DOHH2 (cell line): ENCODE measurements around the gene ZNF384.

Experiments used
- H3F3A ChIP-seq: fragments of 200-600 bp; sonication (generic), shearing (Covaris generic); 2 replicates; pipeline ENCODE4 v1.6.0; 2016; ENCODE audit warnings: antibody characterized with exemption, mild to moderate bottlenecking; ENCODE audit not compliant: control insufficient read depth, insufficient read depth
- H3K27ac ChIP-seq: fragments of 200-600 bp; sonication (generic); 2 replicates; pipeline ENCODE4 v1.5.1; 2014; ENCODE audit warnings: low read depth, mild to moderate bottlenecking, low read length, moderate library complexity
- H3K27me3 ChIP-seq: fragments of 200-600 bp; sonication (generic); 2 replicates; pipeline ENCODE4 v1.6.1; 2014; ENCODE audit warnings: mild to moderate bottlenecking, low read length, mixed read lengths; ENCODE audit not compliant: control insufficient read depth
- H3K36me3 ChIP-seq: fragments of 200-600 bp; sonication (generic); 2 replicates; pipeline ENCODE4 v1.6.1; 2014; ENCODE audit warnings: mild to moderate bottlenecking, low read length, moderate library complexity, mixed read lengths; ENCODE audit not compliant: control insufficient read depth
- H3K4me1 ChIP-seq: fragments of 200-600 bp; sonication (generic); 2 replicates; pipeline ENCODE4 v1.6.1; 2014; ENCODE audit warnings: mild to moderate bottlenecking, low read length, mixed read lengths; ENCODE audit not compliant: control insufficient read depth
- H3K4me2 ChIP-seq: fragments of 200-600 bp; sonication (generic); 2 replicates; pipeline ENCODE4 v1.6.0; 2014; ENCODE audit warnings: mild to moderate bottlenecking, low read length, moderate library complexity
- H3K4me3 ChIP-seq: fragments of 200-600 bp; sonication (generic); 2 replicates; pipeline ENCODE4 v1.5.1; 2014; ENCODE audit warnings: mild to moderate bottlenecking, low read length, mixed read lengths
- H3K79me2 ChIP-seq: fragments of 200-600 bp; sonication (generic); 2 replicates; pipeline ENCODE4 v1.6.1; 2014; ENCODE audit warnings: mild to moderate bottlenecking, low read length, mixed read lengths; ENCODE audit not compliant: control insufficient read depth
- H3K9me2 ChIP-seq: fragments of 200-600 bp; sonication (generic); replicated peaks from 2 replicates; pipeline ENCODE4 v1.6.1; 2014; ENCODE audit warnings: mild to moderate bottlenecking, low read length, mixed read lengths; ENCODE audit not compliant: control insufficient read depth
- H3K9me3 ChIP-seq: fragments of 200-600 bp; sonication (generic); 2 replicates; pipeline ENCODE4 v1.6.1; 2014; ENCODE audit warnings: antibody characterized with exemption, low read length, mixed read lengths; ENCODE audit not compliant: control insufficient read depth, insufficient read depth
- H4K20me1 ChIP-seq: fragments of 200-600 bp; sonication (generic); 2 replicates; pipeline ENCODE4 v1.6.0; 2014; ENCODE audit warnings: low read depth, mild to moderate bottlenecking, antibody characterized with exemption, low read length, moderate library complexity; ENCODE audit not compliant: control insufficient read depth, insufficient read depth
- CTCF ChIP-seq: fragments of 200-600 bp; sonication (generic); IDR thresholded peaks from one replicate; pipeline ENCODE4 v1.5.1; 2014; ENCODE audit warnings: antibody characterized with exemption, mild to moderate bottlenecking, low read depth, low read length; ENCODE audit not compliant: poor library complexity, severe bottlenecking
- EZH2phosphoT487 ChIP-seq: fragments of 200-600 bp; sonication (generic); IDR thresholded peaks from 2 replicates; pipeline ENCODE4 v1.6.1; 2017; ENCODE audit warnings: borderline replicate concordance, mild to moderate bottlenecking, antibody characterized with exemption, low read length, moderate library complexity, mixed read lengths

The ZNF384 gene

GRCh38 chr12:6676962-6677361 is 12.2 kb downstream of the ZNF384 start:
- Histone ChIP-seq H3K27me3 (no peaks in the 10 kb centered on the region), H3K36me3 (peaks cover 93% of the 10 kb centered on the region), H3K79me2 (peaks cover 44% of the 10 kb centered on the region), H3K4me3 (no peak overlapping the region), H3K27ac (no peak overlapping the region), H3K9me3 (no peaks in the 10 kb centered on the region), H3K4me2 (no peak overlapping the region), H3K4me1 (peaks cover 17% of the 10 kb centered on the region), H3K9me2 (no peaks in the 10 kb centered on the region), H3F3A (no peaks in the 10 kb centered on the region), H4K20me1 (no peaks in the 10 kb centered on the region)
- no peak for TF ChIP-seq CTCF
- no peak for TF ChIP-seq EZH2phosphoT487

- no peaks in the 10 kb centered on the region for H4K20me1 ChIP-seq
- H3K4me3 ChIP-seq: no peak overlapping the region
- H3K9me3 ChIP-seq: no peaks in the 10 kb centered on the region
- no peaks in the 10 kb centered on the region for H3K27me3 ChIP-seq
- H3K4me2 ChIP-seq: no peak overlapping the region
- H3K4me1 ChIP-seq: peaks cover under 1% of the 10 kb centered on the region; the same call in 1 of the 2 replicates
- H3K27ac ChIP-seq: no peak overlapping the region
- peaks cover 100% of the 10 kb centered on the region for H3K36me3 ChIP-seq
- peaks cover 4% of the 10 kb centered on the region for H3F3A ChIP-seq
- no peak for TF ChIP-seq CTCF
- no peak for TF ChIP-seq EZH2phosphoT487
- peaks cover 10% of the 10 kb centered on the region for H3K79me2 ChIP-seq
- no peaks in the 10 kb centered on the region for H3K9me2 ChIP-seq
Observed at GRCh38 chr12:6672143-6672542, 17.0 kb downstream of the ZNF384 start.

- Histone ChIP-seq H3K9me3 (no peaks in the 10 kb centered on the region), H3K36me3 (peaks cover 65% of the 10 kb centered on the region), H3K4me1 (peaks cover 10% of the 10 kb centered on the region), H3K4me3 (no peak overlapping the region), H3F3A (peaks cover 19% of the 10 kb centered on the region), H3K79me2 (peaks cover 2% of the 10 kb centered on the region), H3K27ac (no peak overlapping the region), H3K4me2 (no peak overlapping the region), H4K20me1 (no peaks in the 10 kb centered on the region), H3K27me3 (no peaks in the 10 kb centered on the region), H3K9me2 (no peaks in the 10 kb centered on the region)
- TF ChIP-seq CTCF (peak; percentile 43), EZH2phosphoT487 (no peak)
Observed at GRCh38 chr12:6667559-6668210, 21.5 kb downstream of the ZNF384 start.
